GM12892 (cell line): Measurements from ENCODE around the gene CPNE7.

Experiments used
- POLR2AphosphoS5 ChIP-seq: IDR thresholded peaks from 2 replicates; pipeline ENCODE4 v1.6.1; 2011; ENCODE audit warnings: low read depth, low read length, control low read depth
- TAF1 ChIP-seq: IDR thresholded peaks from 2 replicates; pipeline ENCODE4 v1.6.1; 2011; ENCODE audit warnings: low read depth, mild to moderate bottlenecking, control low read depth, low read length, borderline replicate concordance

GRCh38 chr16:89549007-89549700, 26.4 kb upstream of the CPNE7 start:
- TF ChIP-seq TAF1 = no peak
- no peak for TF ChIP-seq POLR2AphosphoS5
